ENCODE data around the gene CYB561A3. TPM values are rescaled to one million over a fixed set of nuclear protein-coding genes. Genes with fewer than 3 reads are reported as not detected.

The CYB561A3 gene
- total and polyA plus RNA-seq, 8 donors = 13.4 to 106 (median 20.8) TPM

GRCh38 chr11:61339490-61339878 lies 22.2 kb downstream of the CYB561A3 start:
- H3K4me3 ChIP-seq = no peak overlapping the region
- H3K36me3 ChIP-seq = peaks cover 0 to 58% (median 54%) of the 10 kb centered on the region in 4 donors
- WGBS, 5 donors = 79 to 93% (median 82%) methylated on average over 4 of the region's 4 CpGs
- no peak for DNase-seq
- intact Hi-C loops (cut with DNase I; ENCODE audit: low total_unique reads) = no loop called here
- no peaks in the 10 kb centered on the region for H3K27me3 ChIP-seq
- no peak for TF ChIP-seq POLR2A (IDR thresholded peaks at IDR 0.05)
- TF ChIP-seq CTCF (IDR thresholded peaks at IDR 0.05) = no peak
- no peak for TF ChIP-seq POLR2AphosphoS5 (IDR thresholded peaks at IDR 0.05)
- no peak for TF ChIP-seq EP300 (IDR thresholded peaks at IDR 0.05)
- H3K9me3 ChIP-seq = no peaks in the 10 kb centered on the region
- no peak overlapping the region for H3K27ac ChIP-seq
- H3K4me1 ChIP-seq = peaks cover 4 to 23% (median 17%) of the 10 kb centered on the region in 4 donors

- intact Hi-C loops (cut with DNase I; ENCODE audit: low total_unique reads) = no loop called here
- H3K36me3 ChIP-seq = peaks cover 0 to 56% (median 51%) of the 10 kb centered on the region in 4 donors
- DNase-seq = no peak
Observed at GRCh38 chr11:61338783-61339489, 22.7 kb downstream of the CYB561A3 start.

GRCh38 chr11:61337706-61338470 lies 23.8 kb downstream of the CYB561A3 start:
- no peak overlapping the region for H3K27ac ChIP-seq
- TF ChIP-seq CTCF (IDR thresholded peaks at IDR 0.05) (no peak), POLR2AphosphoS5 (IDR thresholded peaks at IDR 0.05) (no peak), POLR2A (IDR thresholded peaks at IDR 0.05) (no peak), EP300 (IDR thresholded peaks at IDR 0.05) (no peak)
- H3K36me3 ChIP-seq = peaks cover 0 to 45% (median 41%) of the 10 kb centered on the region in 4 donors
- intact Hi-C loops (cut with DNase I; ENCODE audit: low total_unique reads) = no loop called here
- DNase-seq = no peak
- H3K4me1 ChIP-seq = peaks cover 10 to 33% (median 28%) of the 10 kb centered on the region in 4 donors
- 94 to 97% (median 96%) methylated on average over 15 of the region's 15 CpGs for WGBS, 5 donors
- H3K4me3 ChIP-seq = no peak overlapping the region
- no peaks in the 10 kb centered on the region for H3K9me3 ChIP-seq
- H3K27me3 ChIP-seq = no peaks in the 10 kb centered on the region

More at GRCh38 chr11:61338783-61339489, 22.7 kb downstream of the CYB561A3 start:
- Histone ChIP-seq H3K4me3 (no peak overlapping the region), H3K9me3 (no peaks in the 10 kb centered on the region), H3K27me3 (no peaks in the 10 kb centered on the region), H3K27ac (no peak overlapping the region), H3K4me1 (peaks cover 5 to 28% (median 22%) of the 10 kb centered on the region in 4 donors)
- whole genome bisulfite sequencing, 5 donors = 89 to 95% (median 93%) methylated on average over 19 to 26 of the region's 26 CpGs
- TF ChIP-seq CTCF (IDR thresholded peaks at IDR 0.05) (no peak), EP300 (IDR thresholded peaks at IDR 0.05) (no peak), POLR2AphosphoS5 (IDR thresholded peaks at IDR 0.05) (no peak), POLR2A (IDR thresholded peaks at IDR 0.05) (no peak)

- H3K27me3 ChIP-seq = no peaks in the 10 kb centered on the region
- WGBS, 5 donors = 30 to 63% (median 31%) methylated on average over 4 to 8 of the region's 8 CpGs
- TF ChIP-seq EP300 (IDR thresholded peaks at IDR 0.05) (no peak), POLR2AphosphoS5 (IDR thresholded peaks at IDR 0.05) (peak in 2 of 3 donors; percentile 7 to 70), CTCF (IDR thresholded peaks at IDR 0.05) (peak in 6 of 7 experiments; percentile 74 to 98 (median 95)), POLR2A (IDR thresholded peaks at IDR 0.05) (no peak)
- DNase-seq = peak; percentile 90 to 95
- H3K4me1 ChIP-seq = peaks cover 17 to 44% (median 38%) of the 10 kb centered on the region in 4 donors
- no peak overlapping the region for H3K4me3 ChIP-seq
- no peaks in the 10 kb centered on the region for H3K9me3 ChIP-seq
- H3K27ac ChIP-seq = peak overlapping the region; percentile 54 to 93 (median 75)
- intact Hi-C loops (cut with DNase I; ENCODE audit: low total_unique reads) = no loop called here
- peaks cover 0 to 31% (median 26%) of the 10 kb centered on the region in 4 donors for H3K36me3 ChIP-seq
Observed at GRCh38 chr11:61336171-61336935, 25.3 kb downstream of the CYB561A3 start.

All from stomach (tissue), 9 donors.